GM19372 (cell line): ENCODE data around the gene APCDD1L.
A peak's percentile ranks its signal among the peaks of the same experiment; 100 is the strongest.

Experiments
- ATAC-seq: cut with Tn5 transposase; IDR thresholded peaks from one replicate; pipeline ENCODE4 v1.9.1; 2021; ENCODE audit warnings: mild to moderate bottlenecking, low read depth, moderate library complexity; ENCODE audit not compliant: unreplicated experiment

The APCDD1L gene

DNA sequence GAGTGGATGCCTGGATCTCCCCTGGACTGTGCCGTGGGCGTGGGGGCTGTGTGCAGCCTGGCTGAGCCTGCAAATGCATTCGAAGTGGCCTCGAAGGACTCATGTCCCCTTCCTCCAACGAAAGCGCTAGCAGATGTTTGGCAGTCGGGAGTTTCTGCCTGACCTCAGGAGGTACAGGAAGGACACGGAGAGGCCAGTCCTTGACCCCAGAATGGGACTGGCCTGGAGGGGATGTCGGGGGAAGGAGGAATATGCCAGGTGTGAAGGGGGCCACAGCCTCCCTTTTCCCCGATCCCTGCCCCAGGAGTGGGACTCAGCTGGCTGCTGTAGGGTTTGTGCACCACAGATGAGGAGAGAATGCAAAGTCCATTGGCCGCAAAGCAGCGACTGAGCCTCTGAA, 45.6 kb downstream of the APCDD1L start:
- ATAC-seq, result no peak

- ATAC-seq, result no peak
Measured at GRCh38 chr20:58467572-58468527, 47.3 kb downstream of the APCDD1L start.

GRCh38 chr20:58466729-58467571, 48.2 kb downstream of the APCDD1L start:
- ATAC-seq, result no peak

GRCh38 chr20:58466095-58466708, 49.0 kb downstream of the APCDD1L start:
- ATAC-seq, result no peak

DNA sequence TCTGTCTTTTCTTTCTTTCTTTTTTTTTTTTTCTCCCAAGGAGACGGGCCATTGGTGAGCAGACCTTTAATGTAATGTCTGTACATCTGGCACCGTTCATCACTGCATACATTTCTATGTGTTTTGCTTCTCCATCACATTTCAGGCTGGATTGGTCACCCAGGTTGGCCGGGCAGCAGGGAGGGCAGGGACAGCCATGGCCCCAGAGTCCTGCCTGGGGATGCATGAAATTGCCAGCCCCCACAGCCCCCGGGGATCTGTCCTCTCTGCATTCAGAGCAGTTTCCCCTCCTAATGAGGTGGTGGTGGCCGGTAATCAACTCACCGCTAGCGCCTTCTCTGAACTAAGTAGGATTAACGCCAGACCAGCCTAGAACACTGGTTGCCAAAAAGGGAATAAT, 50.4 kb downstream of the APCDD1L start:
- no peak for ATAC-seq

DNA sequence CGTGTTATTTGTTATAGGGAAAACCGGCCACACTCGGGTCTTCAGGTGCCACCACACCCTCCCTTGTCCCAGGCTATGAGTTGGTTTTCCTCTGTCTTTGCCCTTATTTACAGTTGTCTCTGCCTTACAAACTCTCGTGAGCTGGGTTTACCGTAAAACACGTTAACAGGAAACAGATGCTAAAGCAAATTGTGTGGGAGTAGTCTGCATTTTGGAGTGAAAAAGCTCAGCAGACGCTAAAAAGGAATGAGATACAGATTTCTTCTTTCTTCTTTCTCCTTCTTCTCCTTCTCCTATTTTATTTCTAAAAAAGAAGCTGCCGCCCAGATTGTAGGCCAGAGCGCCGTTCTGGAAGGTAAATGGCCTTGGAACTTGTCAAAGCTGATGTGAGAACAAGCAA, 51.9 kb downstream of the APCDD1L start:
- no peak for ATAC-seq

- no peak for ATAC-seq
Measured at GRCh38 chr20:58461899-58462298, 53.3 kb downstream of the APCDD1L start.

- ATAC-seq, result no peak
Measured at GRCh38 chr20:58461104-58461503, 54.1 kb downstream of the APCDD1L start.

- peak; percentile 27 for ATAC-seq
Measured at GRCh38 chr20:58459058-58459750, 56.0 kb downstream of the APCDD1L start.

GRCh38 chr20:58458342-58459057, 56.7 kb downstream of the APCDD1L start:
- peak; percentile 93 for ATAC-seq

- ATAC-seq, result no peak
Measured at GRCh38 chr20:58457083-58457695, 58.0 kb downstream of the APCDD1L start.

DNA sequence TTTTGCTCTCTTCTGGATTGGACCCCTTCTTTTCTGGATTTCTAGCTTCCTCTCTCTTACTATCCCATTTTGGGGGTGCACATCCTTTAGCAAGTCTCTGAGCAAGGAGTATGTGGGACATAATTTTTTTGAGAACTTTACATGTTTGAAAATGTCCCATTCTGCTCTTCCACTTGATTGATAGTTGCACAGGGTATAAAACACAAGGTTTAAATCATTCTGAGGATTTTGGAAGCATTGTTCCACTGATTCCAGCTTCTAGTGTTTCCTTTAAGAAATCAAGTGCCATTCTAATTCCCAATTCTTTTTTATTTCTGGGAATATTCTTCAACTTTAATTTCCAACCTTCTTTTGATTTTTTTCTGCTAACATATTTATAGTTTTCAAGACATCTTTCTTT, 60.7 kb downstream of the APCDD1L start:
- no peak for ATAC-seq

GRCh38 chr20:58453391-58453790, 61.8 kb downstream of the APCDD1L start:
- no peak for ATAC-seq

- no peak for ATAC-seq
Measured at GRCh38 chr20:58452667-58453255, 62.4 kb downstream of the APCDD1L start.

DNA sequence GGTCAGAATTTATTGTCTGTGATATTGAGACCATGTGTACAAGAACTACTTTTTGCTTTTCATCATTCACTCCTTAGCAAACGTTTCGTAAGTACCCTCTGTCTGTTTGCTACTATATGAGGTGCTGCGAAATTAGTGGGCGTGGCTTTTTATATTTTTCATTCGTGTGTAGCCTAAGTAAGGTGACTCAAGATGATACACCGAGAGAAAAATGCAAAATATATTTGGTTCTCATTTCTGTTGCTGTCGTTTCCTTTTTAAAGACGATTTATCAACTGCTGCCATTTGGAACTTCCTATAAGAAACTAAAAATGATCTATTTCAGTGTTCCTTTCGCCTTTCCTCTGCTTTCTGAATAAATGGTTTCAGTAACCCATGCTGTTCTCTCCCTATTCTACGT, 64.9 kb downstream of the APCDD1L start:
- no peak for ATAC-seq

DNA sequence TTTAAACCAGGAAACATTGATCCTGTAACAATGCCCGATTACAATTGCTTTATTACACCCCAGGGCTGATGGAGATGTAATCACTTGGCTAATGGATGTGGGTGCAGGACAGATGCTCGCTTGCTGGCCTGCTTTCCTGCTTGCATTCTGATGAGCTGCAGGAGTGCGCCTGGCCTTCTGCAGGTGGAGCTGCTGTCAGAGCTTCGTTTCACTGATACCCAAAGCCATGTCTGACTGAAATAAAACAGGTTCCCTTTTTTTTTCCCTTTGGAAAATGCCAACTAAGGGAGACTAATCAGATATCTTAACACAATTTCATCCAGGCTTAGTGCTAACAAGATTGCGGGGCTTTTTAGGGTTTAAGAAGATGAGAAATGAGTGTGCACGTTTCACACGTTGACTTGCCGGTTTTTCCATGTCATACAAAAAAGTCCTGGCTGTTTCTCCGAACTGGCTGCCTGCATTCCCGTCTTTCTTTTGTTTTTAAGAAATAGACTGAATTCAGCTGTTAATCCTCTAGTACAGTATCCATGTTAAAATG, 65.4 kb downstream of the APCDD1L start:
- no peak for ATAC-seq

DNA sequence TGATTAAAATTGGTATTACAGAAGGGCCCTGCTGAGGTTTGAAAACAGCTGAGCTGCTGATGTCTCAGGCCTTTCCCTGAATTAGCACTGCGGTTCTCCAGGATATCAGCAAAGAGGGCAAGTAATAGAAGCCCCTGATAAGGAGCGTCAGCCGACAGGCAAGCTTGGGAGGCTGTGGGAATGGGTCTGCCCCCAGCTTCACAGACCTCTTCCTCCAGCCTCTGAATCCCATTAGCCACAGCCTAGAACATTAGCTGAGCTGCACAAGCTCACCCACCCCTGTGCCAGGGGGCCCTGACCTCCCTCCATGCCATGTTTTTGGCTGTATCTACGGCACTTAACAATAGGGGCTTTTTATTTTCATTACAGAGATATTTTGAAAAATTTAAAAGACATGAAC, 66.2 kb downstream of the APCDD1L start:
- no peak for ATAC-seq

DNA sequence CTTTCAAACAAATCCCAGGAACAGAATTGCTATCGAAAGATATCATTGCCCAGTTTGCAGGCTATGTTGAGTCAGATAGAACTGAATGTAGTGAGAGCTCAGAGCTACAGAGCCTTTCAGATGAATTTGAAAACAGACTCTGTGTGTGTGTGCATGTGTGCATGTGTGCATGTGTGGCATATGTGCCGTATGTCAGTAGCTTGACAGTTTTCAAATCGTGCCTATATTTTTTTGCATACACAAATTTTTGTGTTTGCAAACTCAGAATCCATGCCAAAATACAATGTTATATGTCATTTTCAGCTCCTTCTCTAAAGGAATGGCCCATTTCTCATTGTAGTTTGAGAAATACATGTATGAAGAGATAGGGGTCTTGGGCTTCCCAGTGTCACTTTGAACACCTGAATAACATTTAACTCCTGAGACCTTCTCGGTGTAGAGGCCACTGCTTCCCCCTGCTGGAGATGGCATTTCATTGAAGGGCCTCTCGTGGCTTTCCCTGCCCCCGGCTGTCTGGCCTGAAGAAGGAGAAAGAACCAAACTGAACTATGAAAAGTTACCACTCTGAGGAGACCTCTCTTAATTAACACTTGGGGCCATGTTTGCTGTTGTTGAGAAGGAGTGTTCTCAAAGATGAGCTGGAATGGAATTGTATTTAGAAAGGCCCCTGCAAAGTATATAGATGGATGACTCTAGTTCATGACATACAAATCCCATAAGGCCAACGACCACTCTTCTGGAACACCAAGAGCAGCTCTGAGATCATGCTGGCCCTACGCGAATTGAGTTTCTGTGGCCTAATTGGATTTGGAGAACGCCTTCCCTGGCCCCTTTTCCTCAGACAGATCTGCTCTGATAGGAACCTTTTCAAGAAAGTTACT, 67.4 kb downstream of the APCDD1L start:
- no peak for ATAC-seq
